ENCODE data around the gene KIF5C.

GRCh38 chr2:148999451-148999921 is 124.5 kb downstream of the KIF5C start:
- TF ChIP-seq POLR2AphosphoS5 (IDR thresholded peaks at IDR 0.05; ENCODE audit: low read depth) (no peak), JUNB (IDR thresholded peaks at IDR 0.05; ENCODE audit: unreplicated experiment) (no peak), EZH2 (IDR thresholded peaks at IDR 0.05; ENCODE audit: low read depth, unreplicated experiment) (no peak), ETS1 (IDR thresholded peaks at IDR 0.05) (no peak), CREB1 (CRISPR knock-in tag; IDR thresholded peaks at IDR 0.05; ENCODE audit: low read depth) (no peak), EZH2phosphoT487 (IDR thresholded peaks at IDR 0.05; ENCODE audit: unreplicated experiment) (no peak), REST (IDR thresholded peaks at IDR 0.05; ENCODE audit: unreplicated experiment) (no peak), ZNF331 (CRISPR knock-in tag; IDR thresholded peaks at IDR 0.05; ENCODE audit: low read depth) (no peak), STAT1 (IDR thresholded peaks at IDR 0.05; ENCODE audit: unreplicated experiment) (no peak), NANOG (IDR thresholded peaks at IDR 0.05; ENCODE audit: borderline replicate concordance) (no peak), ZNF462 (CRISPR knock-in tag; IDR thresholded peaks at IDR 0.05) (no peak), ZNF114 (CRISPR knock-in tag; IDR thresholded peaks at IDR 0.05) (no peak)
- TF ChIP-seq, protein P1, sequence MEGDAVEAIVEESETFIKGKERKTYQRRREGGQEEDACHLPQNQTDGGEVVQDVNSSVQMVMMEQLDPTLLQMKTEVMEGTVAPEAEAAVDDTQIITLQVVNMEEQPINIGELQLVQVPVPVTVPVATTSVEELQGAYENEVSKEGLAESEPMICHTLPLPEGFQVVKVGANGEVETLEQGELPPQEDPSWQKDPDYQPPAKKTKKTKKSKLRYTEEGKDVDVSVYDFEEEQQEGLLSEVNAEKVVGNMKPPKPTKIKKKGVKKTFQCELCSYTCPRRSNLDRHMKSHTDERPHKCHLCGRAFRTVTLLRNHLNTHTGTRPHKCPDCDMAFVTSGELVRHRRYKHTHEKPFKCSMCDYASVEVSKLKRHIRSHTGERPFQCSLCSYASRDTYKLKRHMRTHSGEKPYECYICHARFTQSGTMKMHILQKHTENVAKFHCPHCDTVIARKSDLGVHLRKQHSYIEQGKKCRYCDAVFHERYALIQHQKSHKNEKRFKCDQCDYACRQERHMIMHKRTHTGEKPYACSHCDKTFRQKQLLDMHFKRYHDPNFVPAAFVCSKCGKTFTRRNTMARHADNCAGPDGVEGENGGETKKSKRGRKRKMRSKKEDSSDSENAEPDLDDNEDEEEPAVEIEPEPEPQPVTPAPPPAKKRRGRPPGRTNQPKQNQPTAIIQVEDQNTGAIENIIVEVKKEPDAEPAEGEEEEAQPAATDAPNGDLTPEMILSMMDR (conservative IDR thresholded peaks at IDR 0.05; ENCODE audit: low read depth in 2 of 2): no peak

All from GM23338 (cell line).